WTC11 (cell line): ENCODE data around the gene CAPZB. TPM values are rescaled to one million over a fixed set of nuclear protein-coding genes. Genes with fewer than 3 reads are reported as not detected.
A peak's percentile ranks its signal among the peaks of the same experiment; 100 is the strongest.

Source experiments
- ATAC-seq: fragments of 200-7000 bp; cut with Tn5 transposase; 2 replicates; pipeline ENCODE4 v1.10.0; 2021; ENCODE audit warnings: mild to moderate bottlenecking, moderate library complexity
- CTCF ChIA-PET: fragments of 300-600 bp; sonication (Branson Sonifier 250); formaldehyde crosslinking; loops from one replicate; lab custom pipeline; 2021; ENCODE audit warnings: antibody characterized with exemption; lab: Charles Lee
- POLR2A ChIA-PET: fragments of 350-600 bp; sonication (Branson Sonifier 250); formaldehyde crosslinking; loops from one replicate; lab custom pipeline; 2021; ENCODE audit warnings: antibody characterized with exemption; lab: Charles Lee
- DNase-seq: peaks from one replicate; pipeline ENCODE4 v3.0.0; 2021; ENCODE audit warnings: low spot score
- H3K27ac Mint-ChIP-seq: 2 replicates; pipeline ENCODE4 v1.8.0; 2021; ENCODE audit warnings: mixed read lengths
- H3K27me3 Mint-ChIP-seq: 2 replicates; pipeline ENCODE4 v1.8.0; 2021; ENCODE audit warnings: low read depth, mild to moderate bottlenecking, moderate library complexity, mixed read lengths
- H3K36me3 Mint-ChIP-seq: 2 replicates; pipeline ENCODE4 v1.8.0; 2021; ENCODE audit warnings: mixed read lengths
- H3K4me1 Mint-ChIP-seq: 2 replicates; pipeline ENCODE4 v1.8.0; 2022; ENCODE audit warnings: mixed read lengths
- H3K4me3 Mint-ChIP-seq: 2 replicates; pipeline ENCODE4 v1.8.0; 2021; ENCODE audit warnings: mild to moderate bottlenecking, moderate library complexity, mixed read lengths
- H3K9me3 Mint-ChIP-seq: 2 replicates; pipeline ENCODE4 v1.8.0; 2021; ENCODE audit warnings: mixed read lengths
- ATF1 ChIP-seq: sonication (generic); formaldehyde crosslinking; IDR thresholded peaks from 2 replicates; pipeline ENCODE4 v1.8.1; 2023; ENCODE audit warnings: mild to moderate bottlenecking, moderate library complexity, missing genetic modification reagents
- ERG ChIP-seq: fragments of 250-450 bp; sonication (Bioruptor Pico); IDR thresholded peaks from 2 replicates; pipeline ENCODE4 v1.8.0; 2021; ENCODE audit warnings: mild to moderate bottlenecking
- FOXK1 ChIP-seq: sonication (generic); formaldehyde crosslinking; IDR thresholded peaks from 2 replicates; pipeline ENCODE4 v1.8.0; 2022; ENCODE audit warnings: mild to moderate bottlenecking, moderate library complexity, missing genetic modification reagents
- GABPB1 ChIP-seq: sonication (generic); formaldehyde crosslinking; IDR thresholded peaks from 2 replicates; pipeline ENCODE4 v1.8.1; 2023; ENCODE audit warnings: mild to moderate bottlenecking, missing genetic modification reagents
- GRHL2 ChIP-seq: fragments of 250-450 bp; sonication (Bioruptor Pico); IDR thresholded peaks from 2 replicates; pipeline ENCODE4 v1.8.0; 2022; ENCODE audit warnings: mild to moderate bottlenecking, moderate library complexity; ENCODE audit not compliant: insufficient replicate concordance, severe bottlenecking
- GTF2I ChIP-seq: fragments of 250-450 bp; sonication (Bioruptor Pico); conservative IDR thresholded peaks from 2 replicates; pipeline ENCODE4 v1.4.0; 2021; ENCODE audit warnings: mild to moderate bottlenecking
- IRF2 ChIP-seq: sonication (generic); formaldehyde crosslinking; IDR thresholded peaks from 2 replicates; pipeline ENCODE4 v1.8.0; 2022; ENCODE audit warnings: low read depth, missing genetic modification reagents, borderline replicate concordance
- KAT7 ChIP-seq: sonication (generic); formaldehyde crosslinking; IDR thresholded peaks from 2 replicates; pipeline ENCODE4 v1.8.1; 2023; ENCODE audit warnings: missing genetic modification reagents, mild to moderate bottlenecking, borderline replicate concordance
- NFE2L1 ChIP-seq: sonication (generic); formaldehyde crosslinking; IDR thresholded peaks from 2 replicates; pipeline ENCODE4 v1.8.1; 2023; ENCODE audit warnings: missing genetic modification reagents
- NR1H2 ChIP-seq: sonication (generic); formaldehyde crosslinking; IDR thresholded peaks from 2 replicates; pipeline ENCODE4 v1.9.0; 2021; ENCODE audit warnings: mild to moderate bottlenecking, moderate library complexity, missing genetic modification reagents
- NR2C2 ChIP-seq: sonication (generic); formaldehyde crosslinking; IDR thresholded peaks from 2 replicates; pipeline ENCODE4 v1.8.0; 2022; ENCODE audit warnings: mild to moderate bottlenecking, missing genetic modification reagents
- PRRX2 ChIP-seq: fragments of 250-450 bp; sonication (Bioruptor Pico); IDR thresholded peaks from 2 replicates; pipeline ENCODE4 v1.8.0; 2021; ENCODE audit warnings: mild to moderate bottlenecking
- RELA ChIP-seq: sonication (generic); formaldehyde crosslinking; IDR thresholded peaks from 2 replicates; pipeline ENCODE4 v1.8.1; 2022; ENCODE audit warnings: missing genetic modification reagents, mild to moderate bottlenecking, borderline replicate concordance
- SMAD3 ChIP-seq: sonication (generic); formaldehyde crosslinking; IDR thresholded peaks from 2 replicates; pipeline ENCODE4 v1.8.0; 2022; ENCODE audit warnings: missing genetic modification reagents, mild to moderate bottlenecking, borderline replicate concordance
- TEAD1 ChIP-seq: sonication (generic); formaldehyde crosslinking; IDR thresholded peaks from 2 replicates; pipeline ENCODE4 v1.8.0; 2022; ENCODE audit warnings: mild to moderate bottlenecking, missing genetic modification reagents
- TEAD4 ChIP-seq: sonication (generic); formaldehyde crosslinking; IDR thresholded peaks from 2 replicates; pipeline ENCODE4 v1.8.0; 2022; ENCODE audit warnings: mild to moderate bottlenecking, missing genetic modification reagents
- ZMAT4 ChIP-seq: fragments of 250-450 bp; sonication (Bioruptor Pico); IDR thresholded peaks from 2 replicates; pipeline ENCODE4 v1.9.0; 2021; ENCODE audit warnings: mild to moderate bottlenecking
- ZNF121 ChIP-seq: sonication (generic); formaldehyde crosslinking; IDR thresholded peaks from 2 replicates; pipeline ENCODE4 v1.8.0; 2023; ENCODE audit warnings: missing genetic modification reagents
- ZNF138 ChIP-seq: sonication (generic); formaldehyde crosslinking; conservative IDR thresholded peaks from 2 replicates; pipeline ENCODE4 v1.8.1; 2022; ENCODE audit warnings: mild to moderate bottlenecking, moderate library complexity, missing genetic modification reagents
- ZNF219 ChIP-seq: sonication (generic); formaldehyde crosslinking; IDR thresholded peaks from 2 replicates; pipeline ENCODE4 v1.8.0; 2023; ENCODE audit warnings: missing genetic modification reagents, mild to moderate bottlenecking, borderline replicate concordance
- ZNF263 ChIP-seq: sonication (generic); formaldehyde crosslinking; IDR thresholded peaks from 2 replicates; pipeline ENCODE4 v1.8.1; 2022; ENCODE audit warnings: low read depth, mild to moderate bottlenecking, moderate library complexity, missing genetic modification reagents
- ZNF281 ChIP-seq: sonication (generic); formaldehyde crosslinking; IDR thresholded peaks from 2 replicates; pipeline ENCODE4 v1.8.0; 2023; ENCODE audit warnings: mild to moderate bottlenecking, missing genetic modification reagents
- ZNF425 ChIP-seq: fragments of 250-450 bp; sonication (Bioruptor Pico); conservative IDR thresholded peaks from 2 replicates; pipeline ENCODE4 v1.9.0; 2021; ENCODE audit warnings: mild to moderate bottlenecking
- total RNA-seq: library from RNA; stranded (reverse); gene quantifications from 3 replicates; pipeline ENCODE4 v1.2.3, GENCODE V29; 2021

CAPZB gene
- total RNA-seq, 1 experiment from 2014 or later, result 348 TPM

GRCh38 chr1:19390166-19390850, 95.0 kb downstream of the CAPZB start (continued):
- TF ChIP-seq GTF2I (CRISPR knock-in tag), result no peak
- no peak for TF ChIP-seq ZNF281
- no peak for TF ChIP-seq NR1H2 (CRISPR knock-in tag)
- no peak for TF ChIP-seq ZNF121
- no peak for TF ChIP-seq ZNF219
- no peak for TF ChIP-seq TEAD4

- ATAC-seq, result no peak
- no peak for DNase-seq
- ChIA-PET POLR2A (no interaction called here), CTCF (interaction anchor here (0.9 to 1.5 kb wide), 3 partner anchors 15 to 301 kb away, joined by 3 to 6 read pairs (median 4); no protein-coding TSS in a partner anchor)
- TF ChIP-seq NR1H2 (CRISPR knock-in tag) (no peak), ZNF138 (CRISPR knock-in tag) (no peak), GRHL2 (CRISPR knock-in tag) (no peak), SMAD3 (CRISPR knock-in tag) (no peak), NR2C2 (CRISPR knock-in tag) (no peak), IRF2 (CRISPR knock-in tag) (no peak)
- peaks cover 13% of the 10 kb centered on the region; the same call in 1 of the 2 replicates for H3K4me1 Mint-ChIP-seq
- H3K36me3 Mint-ChIP-seq, result peaks cover 22% of the 10 kb centered on the region
- peaks cover 4% of the 10 kb centered on the region; the same call in 1 of the 2 replicates for H3K9me3 Mint-ChIP-seq
- H3K4me3 Mint-ChIP-seq, result no peak overlapping the region
- H3K27me3 Mint-ChIP-seq, result no peaks in the 10 kb centered on the region
- no peak overlapping the region for H3K27ac Mint-ChIP-seq
These were observed 96.4 kb downstream of the CAPZB start for GRCh38 chr1:19388980-19389379.

- H3K36me3 Mint-ChIP-seq, result peaks cover 29% of the 10 kb centered on the region
- H3K4me1 Mint-ChIP-seq, result peaks cover 7% of the 10 kb centered on the region; the same call in 1 of the 2 replicates
- POLR2A ChIA-PET, result interaction anchor here (1.7 kb wide), 1 partner anchor 23 kb away, joined by 3 read pairs; no protein-coding TSS in a partner anchor
- DNase-seq (no peak), ATAC-seq (no peak)
- CTCF ChIA-PET, result interaction anchor here (0.6 to 2.6 kb wide), 5 partner anchors 9 to 262 kb away, joined by 3 to 9 read pairs (median 3); no protein-coding TSS in a partner anchor
- H3K9me3 Mint-ChIP-seq, result peaks cover 4% of the 10 kb centered on the region; the same call in 1 of the 2 replicates
- H3K27me3 Mint-ChIP-seq, result no peaks in the 10 kb centered on the region
- no peak overlapping the region for H3K4me3 Mint-ChIP-seq
- TF ChIP-seq GABPB1 (CRISPR knock-in tag), result 0 out of 2 replicates have a peak, but pooled peaks have one; percentile 12
- no peak for TF ChIP-seq ZNF263 (CRISPR knock-in tag)
- H3K27ac Mint-ChIP-seq, result no peak overlapping the region; the same call in 1 of the 2 replicates
These were observed 98.3 kb downstream of the CAPZB start for GRCh38 chr1:19387045-19387467.

- ChIA-PET CTCF (interaction anchor here (0.6 to 2.7 kb wide), 3 partner anchors 11 to 196 kb away, joined by 6 to 9 read pairs (median 9); no protein-coding TSS in a partner anchor), POLR2A (interaction anchor here (1.7 kb wide), 1 partner anchor 24 kb away, joined by 3 read pairs; no protein-coding TSS in a partner anchor)
- H3K4me1 Mint-ChIP-seq, result peaks cover 3% of the 10 kb centered on the region; the same call in 1 of the 2 replicates
- H3K4me3 Mint-ChIP-seq, result no peak overlapping the region
- no peak for DNase-seq
- H3K9me3 Mint-ChIP-seq, result peaks cover 4% of the 10 kb centered on the region; the same call in 1 of the 2 replicates
- H3K27me3 Mint-ChIP-seq, result no peaks in the 10 kb centered on the region
- 0 out of 2 replicates have a peak overlapping the region, but pooled peaks have one; percentile 38 for H3K27ac Mint-ChIP-seq
- ATAC-seq, result no peak
- peaks cover 34% of the 10 kb centered on the region for H3K36me3 Mint-ChIP-seq
- no peak for TF ChIP-seq KAT7 (CRISPR knock-in tag)
- TF ChIP-seq FOXK1 (CRISPR knock-in tag), result no peak
- no peak for TF ChIP-seq ATF1 (CRISPR knock-in tag)
- TF ChIP-seq PRRX2 (CRISPR knock-in tag), result no peak
- no peak for TF ChIP-seq ZMAT4 (CRISPR knock-in tag)
- no peak for TF ChIP-seq ERG (CRISPR knock-in tag)
- TF ChIP-seq TEAD1 (CRISPR knock-in tag), result no peak
- TF ChIP-seq ZNF425, result no peak
- TF ChIP-seq NFE2L1 (CRISPR knock-in tag), result no peak
- TF ChIP-seq ZNF138 (CRISPR knock-in tag), result no peak
- TF ChIP-seq RELA (CRISPR knock-in tag), result no peak
- TF ChIP-seq NR2C2 (CRISPR knock-in tag), result no peak
These were observed 99.3 kb downstream of the CAPZB start for GRCh38 chr1:19385869-19386591.
